HG03354 (cell line): ENCODE data around the gene CMSS1.

Experiments used
- ATAC-seq: cut with Tn5 transposase; IDR thresholded peaks from one replicate; pipeline ENCODE4 v1.9.1; 2021; ENCODE audit warnings: mild to moderate bottlenecking; ENCODE audit not compliant: unreplicated experiment, poor library complexity, severe bottlenecking

The CMSS1 gene

DNA sequence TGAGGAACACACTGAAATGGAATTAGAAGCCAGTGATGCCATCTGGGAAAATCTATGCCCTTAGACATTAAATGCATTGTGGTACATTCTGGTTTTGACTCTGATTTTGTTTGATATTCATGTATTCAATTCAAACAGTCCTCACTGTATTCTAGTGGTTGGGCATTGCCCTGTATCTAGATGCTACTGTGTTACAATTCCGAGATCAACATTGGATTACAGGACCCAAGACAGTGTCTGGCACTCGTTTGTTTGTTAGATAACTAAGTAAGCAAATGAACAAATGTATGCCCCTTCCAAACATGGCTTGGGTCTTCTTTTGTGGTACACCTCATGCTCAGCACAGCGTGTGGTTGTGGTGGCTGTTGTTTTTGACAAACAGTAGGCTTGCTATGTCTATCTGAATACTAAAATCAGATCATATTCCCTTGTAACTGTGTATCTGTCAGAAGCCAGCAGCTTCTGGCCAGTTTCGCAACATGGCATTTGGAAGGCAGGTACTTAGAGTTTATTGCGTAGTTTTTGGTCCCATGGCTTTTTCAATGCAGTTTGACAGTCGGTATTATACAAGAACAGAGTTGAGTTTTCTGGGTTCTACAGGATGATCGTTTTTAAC, 290.9 kb downstream of the CMSS1 start:
- ATAC-seq: no peak

DNA sequence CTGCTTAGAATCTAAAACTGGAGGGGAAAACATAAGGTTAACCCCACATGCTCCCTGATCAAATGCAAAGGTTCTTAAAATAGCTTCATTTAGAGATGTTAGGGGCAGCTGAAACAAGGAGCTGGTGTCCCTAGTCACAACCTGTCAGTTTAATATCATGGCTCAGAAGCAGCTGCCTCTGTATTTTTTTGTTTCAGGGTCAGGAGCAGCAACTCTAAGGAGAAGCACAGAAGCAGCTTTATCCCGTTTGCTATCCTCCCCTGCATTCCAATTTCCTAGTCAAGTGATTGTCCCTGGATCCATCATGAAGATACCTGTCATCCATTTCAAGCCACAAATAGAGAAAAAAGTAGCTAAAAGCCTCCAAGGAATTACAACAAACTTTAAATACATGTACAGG, 292.5 kb downstream of the CMSS1 start:
- ATAC-seq: no peak

DNA sequence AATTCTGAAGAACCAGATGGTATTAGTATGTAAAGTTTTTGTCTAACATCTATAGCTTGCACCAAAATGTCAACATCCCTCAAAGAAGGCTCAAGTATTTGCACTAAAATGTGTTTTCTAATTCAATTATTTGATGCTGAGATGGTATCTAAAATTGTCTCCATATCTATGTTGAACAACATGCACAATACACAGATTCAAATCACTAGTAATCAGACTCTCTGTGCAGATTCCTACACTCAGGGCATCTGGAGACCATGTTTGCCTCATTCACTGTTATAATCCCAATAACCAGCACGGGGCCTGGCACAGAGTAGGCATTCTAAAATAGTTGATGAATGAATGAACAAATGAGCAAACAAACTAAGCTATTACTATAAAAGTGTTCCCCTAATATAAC, 294.1 kb downstream of the CMSS1 start:
- no peak for ATAC-seq

DNA sequence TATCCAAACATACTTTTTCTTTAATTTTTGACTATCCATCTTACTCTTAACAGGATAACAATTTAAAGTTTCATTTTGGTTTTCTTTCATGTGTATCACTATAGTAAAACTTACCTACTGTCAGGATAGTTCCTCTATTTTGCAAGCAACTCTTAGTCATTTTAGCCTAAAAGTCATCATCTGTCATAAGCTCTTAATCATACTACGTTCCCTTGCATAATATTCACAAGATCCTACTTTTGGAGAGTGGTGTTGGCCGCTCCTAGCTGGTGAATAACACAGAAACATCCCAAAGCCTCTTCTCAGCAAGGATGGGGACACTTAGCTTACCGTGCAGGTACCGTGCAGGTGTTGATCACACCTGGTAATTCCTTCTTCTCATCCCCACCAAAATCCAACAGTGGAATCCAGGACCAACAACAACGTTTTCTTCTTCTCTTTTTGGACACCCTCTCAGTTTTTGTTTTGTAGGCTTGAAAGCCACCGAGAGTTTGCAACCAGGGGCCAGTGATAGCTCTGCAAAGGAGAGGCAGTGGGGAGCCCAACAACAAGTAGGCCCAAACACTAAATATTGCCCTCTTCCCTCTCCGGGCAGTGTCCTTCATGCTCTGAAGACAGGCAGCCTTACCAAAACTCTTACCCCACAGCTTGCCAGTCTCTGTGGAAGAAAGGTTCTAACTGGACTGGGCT, 296.2 kb downstream of the CMSS1 start:
- no peak for ATAC-seq

DNA sequence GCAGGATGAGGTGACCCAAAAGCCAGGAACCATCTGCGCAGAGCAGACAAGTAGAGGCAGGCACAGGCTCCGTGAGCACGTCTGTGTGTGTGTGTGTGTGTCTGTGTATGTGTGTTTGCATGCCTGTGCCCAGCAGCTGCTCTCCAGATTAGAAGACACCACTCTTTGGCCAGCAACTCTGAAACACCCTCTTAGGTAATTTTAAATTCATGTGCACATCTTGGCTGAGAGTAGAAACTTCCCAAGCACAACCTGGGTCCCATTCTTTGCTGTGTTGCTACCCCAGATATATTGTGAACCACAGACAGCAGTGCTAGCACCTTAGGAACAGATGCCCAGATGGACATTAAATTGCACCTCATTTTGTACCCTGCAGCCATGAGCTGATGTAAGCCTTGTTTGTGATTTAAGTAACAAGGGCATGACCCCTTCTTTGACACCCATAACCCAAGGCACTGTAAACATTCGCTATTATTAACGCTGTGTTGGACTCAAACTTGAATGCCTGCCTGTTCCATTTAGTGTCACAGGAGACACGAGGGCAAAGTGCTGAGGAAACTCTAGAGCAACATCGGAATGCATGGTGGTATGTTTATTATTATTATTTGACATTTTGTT, 296.9 kb downstream of the CMSS1 start, which contains the start of gene FILIP1L:
Gene FILIP1L (minus strand): TSS at position 89 of the 618 bp plus-strand sequence.
- no peak for ATAC-seq

DNA sequence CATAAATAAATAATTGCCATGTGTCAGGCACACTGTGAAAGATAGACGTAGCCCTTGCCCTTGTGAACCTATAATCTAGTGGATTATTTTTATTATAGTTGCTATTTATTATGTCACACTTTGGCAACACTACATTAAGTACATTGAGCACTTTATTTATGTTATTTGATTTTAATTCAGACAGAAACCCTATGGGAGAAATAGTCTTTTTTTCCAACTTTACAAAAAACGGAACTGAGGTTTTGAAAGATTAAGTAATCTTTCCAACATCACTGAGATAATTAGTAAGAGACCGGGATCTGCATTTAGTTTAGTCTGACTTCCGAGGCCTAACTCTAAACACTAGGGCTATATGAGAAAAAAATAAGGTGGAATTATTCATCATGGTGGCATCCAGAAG, 299.4 kb downstream of the CMSS1 start:
- ATAC-seq: no peak

DNA sequence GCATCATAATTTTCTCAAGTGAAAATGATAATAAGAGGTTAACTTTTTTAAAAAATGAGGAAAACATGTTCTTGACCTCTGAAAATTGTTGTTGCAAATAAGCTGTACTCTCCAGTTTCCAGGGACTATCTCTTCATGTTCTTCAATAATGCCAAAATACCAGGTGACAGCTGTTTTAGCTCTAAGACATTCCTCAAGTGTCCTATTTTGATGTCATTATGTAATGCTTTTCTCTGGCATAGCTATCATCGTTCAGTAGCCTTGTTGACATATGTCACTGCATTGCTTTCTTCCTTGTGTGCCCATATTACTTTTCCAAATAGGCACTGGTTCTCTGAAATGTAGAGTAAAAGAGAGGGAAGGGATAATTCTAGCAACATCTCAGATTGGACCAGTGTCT, 302.4 kb downstream of the CMSS1 start:
- ATAC-seq: no peak

DNA sequence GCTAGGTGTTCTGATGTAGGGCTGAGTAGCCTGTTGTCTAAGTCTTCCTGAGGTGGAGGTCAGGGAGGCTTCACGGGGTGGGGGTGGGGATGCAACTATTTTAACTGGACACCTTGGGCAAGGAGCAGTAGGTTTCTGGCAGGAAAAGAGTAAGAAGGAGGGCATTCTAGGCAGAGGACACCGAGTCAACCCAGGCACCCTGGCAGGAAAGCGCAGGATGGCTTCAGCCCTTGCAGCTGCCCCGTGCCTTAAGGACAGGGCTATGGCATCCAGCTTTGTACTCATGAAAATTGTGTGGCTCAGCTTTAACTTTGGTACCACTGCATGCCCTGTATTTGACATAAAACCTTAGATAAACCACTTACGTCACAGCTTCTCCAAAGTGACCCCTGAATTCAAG, 303.0 kb downstream of the CMSS1 start:
- ATAC-seq: no peak

DNA sequence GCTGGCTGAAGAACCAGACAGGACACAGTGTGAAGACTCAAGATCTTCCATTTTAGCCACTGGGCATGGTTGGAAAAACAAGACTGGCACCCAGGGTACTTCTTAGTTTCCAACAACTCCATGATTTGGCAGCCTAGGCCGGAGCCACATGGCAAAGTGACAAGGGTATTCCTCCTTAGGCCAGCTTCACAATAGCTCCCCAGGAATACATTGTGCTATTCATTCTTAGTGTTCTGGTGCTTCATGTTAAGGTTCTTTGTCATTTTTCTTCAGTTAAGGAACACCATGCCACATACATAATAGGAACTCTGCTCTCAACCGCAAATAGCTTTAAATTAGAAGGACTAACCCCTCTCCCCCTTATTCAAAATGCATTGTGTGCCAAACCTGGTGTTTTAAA, 304.7 kb downstream of the CMSS1 start:
- ATAC-seq: no peak

DNA sequence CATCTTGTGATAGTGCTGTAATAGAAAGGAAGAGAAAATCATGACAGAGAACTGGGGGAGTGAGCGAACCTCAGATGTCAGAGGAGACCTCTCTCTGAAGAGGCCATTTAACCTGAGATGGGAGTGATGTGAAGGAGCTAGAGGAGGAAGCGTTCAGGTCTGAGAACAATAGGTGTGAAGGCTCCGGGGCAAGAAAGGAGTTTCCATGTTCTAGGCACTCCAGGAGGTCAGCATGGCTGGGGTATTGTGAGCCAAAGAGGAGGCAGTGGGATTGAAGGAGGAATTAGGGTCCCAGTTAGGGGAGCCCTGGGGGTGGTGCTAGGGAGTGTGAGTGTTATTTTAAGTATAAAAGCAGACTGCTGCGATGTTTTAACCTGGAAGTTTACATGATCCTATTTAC, 305.4 kb downstream of the CMSS1 start:
- no peak for ATAC-seq

DNA sequence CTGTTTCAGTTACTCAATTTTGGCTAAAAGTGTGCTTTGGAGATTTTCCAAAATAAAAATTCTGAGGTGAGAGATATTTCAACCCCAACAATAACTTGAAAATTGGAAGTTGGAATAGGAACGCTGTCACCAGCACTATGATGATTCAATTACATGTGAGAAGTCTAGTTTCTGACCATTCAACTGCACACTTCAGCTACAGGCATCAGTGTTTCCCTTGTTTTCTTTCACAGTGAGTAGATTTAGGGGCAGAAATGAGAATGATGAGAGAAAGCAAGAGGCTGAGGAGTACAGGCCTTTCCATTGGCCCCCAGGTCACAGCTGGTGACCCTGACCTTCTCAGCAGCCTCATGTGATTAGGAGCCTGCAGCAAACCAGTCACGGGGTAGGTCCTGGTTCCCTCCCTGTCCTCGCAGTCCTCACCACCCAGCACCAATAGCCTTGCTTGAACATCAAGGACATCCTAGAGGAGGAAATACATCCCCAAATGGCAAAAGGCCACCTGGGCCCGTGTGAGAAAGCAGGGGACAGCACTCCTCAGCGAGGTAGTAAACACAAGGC, 306.6 kb downstream of the CMSS1 start:
- no peak for ATAC-seq

DNA sequence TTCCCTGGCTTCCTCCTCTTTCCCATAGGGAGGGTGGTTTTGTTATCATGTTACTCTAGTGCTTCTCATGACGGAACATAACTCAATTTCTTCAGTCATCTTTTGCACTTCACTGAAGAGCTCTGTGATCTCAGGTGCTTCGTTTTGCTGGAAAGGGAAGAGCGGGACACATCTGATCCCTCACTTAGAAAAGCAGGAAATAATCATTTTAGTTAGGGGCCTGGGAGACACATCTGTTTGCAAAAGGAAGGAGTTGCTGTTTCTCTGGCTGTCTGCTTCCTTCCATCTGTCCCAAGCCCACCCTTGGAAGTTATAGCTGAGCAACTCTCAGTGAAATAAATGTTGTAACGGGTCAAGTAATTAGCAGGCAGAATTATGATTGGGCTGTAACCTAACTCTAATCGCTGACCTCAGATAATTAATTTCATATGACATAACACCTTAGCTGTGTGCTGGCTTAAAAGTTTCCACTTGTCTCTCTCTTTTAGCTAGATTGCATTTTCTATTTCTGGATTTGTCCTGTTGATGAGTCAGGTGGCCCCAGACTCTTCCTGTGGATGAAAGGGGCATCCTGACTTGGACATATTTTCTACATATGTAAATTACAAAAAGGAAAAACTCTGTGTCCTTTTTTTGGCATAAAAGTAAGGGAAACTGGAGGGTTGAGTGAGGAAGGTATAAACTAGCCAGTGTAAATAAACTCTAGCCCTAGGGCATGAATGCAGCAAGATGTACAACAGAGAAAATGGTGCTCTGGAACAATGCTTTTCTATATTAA, 307.7 kb downstream of the CMSS1 start:
- no peak for ATAC-seq

DNA sequence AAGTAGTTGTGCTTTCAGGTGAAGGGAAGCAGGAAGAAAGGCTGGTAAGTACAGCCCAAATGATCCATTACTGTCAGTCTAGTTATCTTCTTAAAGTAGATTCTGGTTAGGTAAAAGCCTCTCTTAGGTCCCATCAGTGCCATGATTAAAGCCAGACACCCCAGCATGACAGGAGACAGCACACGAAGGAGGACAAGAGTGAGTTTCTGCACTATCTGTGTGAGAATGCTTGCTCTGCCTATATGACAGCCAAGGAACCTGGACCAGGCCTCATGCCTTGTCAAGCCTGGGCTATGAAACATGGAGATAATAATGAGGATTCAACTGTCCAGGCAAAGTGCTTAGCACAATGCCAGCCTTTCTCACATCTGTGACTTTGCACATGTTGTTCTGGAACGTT, 310.1 kb downstream of the CMSS1 start:
- ATAC-seq: no peak

DNA sequence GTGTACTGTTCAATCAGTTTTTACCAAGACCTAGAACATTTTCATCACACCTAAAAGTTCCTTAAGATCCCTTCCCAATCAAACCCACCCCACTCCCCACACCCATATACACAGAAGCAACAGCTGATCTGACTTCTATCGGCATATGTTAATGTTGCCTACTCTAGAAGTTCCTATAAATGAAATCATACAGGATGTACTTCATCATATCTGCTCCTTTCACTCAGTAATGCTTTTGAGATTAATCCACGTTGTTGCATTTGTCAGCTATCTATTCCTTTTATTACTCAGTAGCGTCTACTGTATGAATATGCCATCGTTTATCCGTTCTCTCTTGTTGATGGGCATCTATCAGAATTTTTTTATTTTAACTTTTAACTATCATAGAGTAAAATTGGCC, 310.9 kb downstream of the CMSS1 start:
- no peak for ATAC-seq

DNA sequence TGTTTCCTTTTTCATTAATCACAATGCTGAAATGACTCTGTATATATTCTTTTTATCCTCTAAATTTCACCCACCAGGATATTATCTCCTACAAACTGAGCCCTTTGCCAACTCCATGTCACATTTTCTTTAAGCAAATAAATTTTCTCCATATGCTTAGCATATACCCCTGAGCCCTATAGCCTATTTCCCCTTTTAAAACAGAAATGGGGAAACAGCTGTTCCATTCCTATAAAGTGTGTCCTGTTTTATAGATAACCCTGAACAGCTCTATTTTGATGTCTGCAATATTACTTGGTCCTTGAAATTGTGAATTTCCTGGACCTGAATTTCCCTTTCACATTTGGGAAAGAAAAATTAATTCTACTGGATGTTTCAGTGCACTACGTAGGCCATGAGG, 312.3 kb downstream of the CMSS1 start:
- no peak for ATAC-seq

DNA sequence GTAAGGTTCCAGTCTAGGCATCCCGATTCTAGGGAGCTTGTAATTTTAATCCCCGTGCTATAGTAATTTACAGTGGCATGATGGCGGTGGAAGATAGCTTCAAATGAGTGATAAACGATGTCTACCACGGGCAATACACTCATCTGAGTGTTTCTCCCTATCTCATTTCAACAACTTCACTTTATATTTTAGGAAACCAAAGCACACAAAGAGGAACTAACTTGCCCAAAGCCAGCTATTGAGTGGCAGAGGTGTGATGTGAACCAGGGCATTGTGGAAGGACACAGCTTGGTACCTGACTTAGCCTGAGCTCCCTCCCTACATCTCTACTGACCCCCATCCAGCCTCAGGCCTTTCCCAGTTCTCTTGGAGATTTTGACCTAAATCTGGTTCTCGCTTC, 313.6 kb downstream of the CMSS1 start:
- ATAC-seq: no peak

DNA sequence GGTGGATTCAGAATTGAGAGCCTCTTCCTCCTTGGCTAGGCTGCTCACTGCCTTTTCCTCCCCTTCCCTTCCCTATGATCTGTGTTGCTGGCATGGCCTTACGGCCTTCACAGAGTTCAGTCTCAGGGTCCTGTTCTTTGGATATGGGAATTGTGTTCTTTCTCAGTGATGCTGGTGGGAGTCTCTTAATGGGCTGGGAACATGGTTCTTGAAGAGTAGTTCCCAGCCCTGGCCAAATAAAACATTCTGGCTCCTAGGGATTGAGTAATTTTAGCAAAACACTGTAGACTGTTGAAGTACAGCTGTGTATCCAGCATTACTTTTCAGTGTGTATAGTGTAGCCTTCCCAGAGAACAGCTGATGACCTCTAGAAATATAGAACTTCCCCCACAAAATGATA, 319.3 kb downstream of the CMSS1 start:
- no peak for ATAC-seq

DNA sequence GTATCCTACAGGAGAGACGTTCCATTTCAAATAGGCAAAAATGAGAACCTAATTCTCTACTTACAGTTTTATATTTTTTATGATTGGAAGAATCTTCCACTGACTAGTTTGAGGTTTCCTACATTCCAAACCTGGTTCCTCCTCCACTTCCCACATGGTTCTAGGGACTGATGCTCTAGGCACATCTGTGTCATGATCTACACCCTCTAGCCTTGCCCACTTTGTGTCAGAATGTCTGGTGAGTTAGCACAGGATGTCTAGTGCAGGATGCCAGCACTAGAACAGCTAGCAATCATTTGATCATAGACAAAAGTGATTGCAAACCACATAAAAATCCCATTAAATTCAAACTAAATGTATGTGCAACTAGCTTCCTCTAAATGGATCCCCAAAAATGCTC, 323.3 kb downstream of the CMSS1 start:
- no peak for ATAC-seq

DNA sequence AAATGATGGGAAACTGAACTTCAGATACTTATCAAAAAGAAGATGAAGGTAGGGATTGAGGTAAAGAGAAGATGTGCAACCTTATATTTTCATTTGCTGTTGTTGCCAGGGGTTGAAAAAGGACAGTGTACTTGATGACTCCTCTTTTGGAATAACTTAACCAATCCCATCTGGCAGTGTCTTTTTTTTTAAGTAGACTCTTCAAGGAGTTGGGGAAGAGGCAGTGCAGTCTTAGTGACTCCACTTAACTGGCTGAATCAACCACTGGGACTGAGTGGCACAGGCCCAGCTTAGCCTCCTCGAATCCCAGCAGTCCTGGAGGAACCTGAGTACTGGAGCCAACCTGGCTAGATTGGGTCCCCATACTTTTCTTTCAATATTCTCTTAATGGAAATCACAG, 323.9 kb downstream of the CMSS1 start:
- no peak for ATAC-seq

DNA sequence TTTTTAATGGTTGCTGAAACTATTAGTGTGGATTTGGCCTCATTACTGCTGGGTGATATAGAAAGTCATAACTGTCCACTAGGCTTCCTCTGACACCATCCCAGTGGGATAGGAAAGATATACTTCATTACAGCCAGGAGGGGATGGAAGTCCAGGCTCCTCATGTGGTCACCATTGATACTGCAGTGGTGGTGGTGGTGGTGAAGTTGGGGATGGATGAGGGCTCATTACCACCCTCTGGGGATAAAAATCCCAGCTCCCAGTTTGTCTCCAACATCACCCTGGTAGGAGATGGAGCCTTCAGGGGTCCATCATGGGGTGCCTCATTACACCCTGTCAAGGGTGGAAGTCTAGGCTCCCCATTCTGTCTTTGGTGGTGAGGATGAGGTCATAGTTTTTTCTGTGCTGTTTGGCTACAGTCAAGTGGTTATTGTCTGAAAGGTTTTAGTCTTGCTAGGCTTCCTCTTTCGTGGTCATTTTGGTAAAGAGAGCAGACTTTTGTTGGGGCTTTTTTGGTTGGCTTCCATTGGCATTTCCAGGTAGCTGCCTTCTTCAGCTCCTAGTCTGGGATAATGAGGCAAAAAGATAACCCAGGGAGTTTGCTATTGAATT, 326.7 kb downstream of the CMSS1 start:
- peak; percentile 89 for ATAC-seq
